Measurements from ENCODE around the gene PRKAG2. TPM values are rescaled to one million over a fixed set of nuclear protein-coding genes. Genes with fewer than 3 reads are reported as not detected.

PRKAG2 gene
- total RNA-seq, 4 donors from 2014 or later: 25.1 to 57.8 (median 46.7) TPM

GRCh38 chr7:151785681-151785965, 91.3 kb downstream of the PRKAG2 start:
- no peaks in the 10 kb centered on the region for H3K9me3 ChIP-seq
- in situ Hi-C loops (cut with MboI; ENCODE audit: low pct_ligation_motif_present in 1 of 4, low pct_unique_long_range_greater_than_20kb in 1 of 4, low sequenced_read_pairs in 3 of 4) (loop anchor here in 3 of 4 donors (10.0 to 25.0 kb wide), 2 partner anchors 149 to 152 kb away; no protein-coding TSS in a partner anchor), intact Hi-C loops (cut with DNase I; ENCODE audit: low total_unique reads) (loop anchor here (10.0 kb wide), 1 partner anchor 149 kb away; no protein-coding TSS in a partner anchor)
- no peak overlapping the region for H3K27ac ChIP-seq
- H3K4me1 ChIP-seq: peaks cover 0 to 9% (median 8%) of the 10 kb centered on the region in 4 donors
- TF ChIP-seq EP300 (IDR thresholded peaks at IDR 0.05; ENCODE audit: low read depth) (no peak), POLR2AphosphoS5 (IDR thresholded peaks at IDR 0.05) (no peak), POLR2A (IDR thresholded peaks at IDR 0.05) (no peak), CTCF (IDR thresholded peaks at IDR 0.05) (no peak)
- no peaks in the 10 kb centered on the region for H3K27me3 ChIP-seq
- H3K36me3 ChIP-seq: no peaks in the 10 kb centered on the region
- 86% methylated on average over 7 of the region's 7 CpGs; no CpG with 5 or more reads in 1 of the 2 donors for WGBS, 2 donors (ENCODE audit: low coverage in 1 of 2)
- no peak overlapping the region for H3K4me3 ChIP-seq
- DNase-seq: no peak

GRCh38 chr7:151784853-151785680, 91.8 kb downstream of the PRKAG2 start:
- intact Hi-C loops (cut with DNase I; ENCODE audit: low total_unique reads): loop anchor here (10.0 kb wide), 1 partner anchor 150 kb away; no protein-coding TSS in a partner anchor
- H3K27ac ChIP-seq: no peak overlapping the region
- WGBS, 2 donors (ENCODE audit: low coverage in 1 of 2): 92% methylated on average over 21 of the region's 21 CpGs; no CpG with 5 or more reads in 1 of the 2 donors
- H3K4me3 ChIP-seq: no peak overlapping the region
- H3K27me3 ChIP-seq: no peaks in the 10 kb centered on the region
- peaks cover 0 to under 1% (median 0%) of the 10 kb centered on the region in 4 donors for H3K36me3 ChIP-seq
- TF ChIP-seq POLR2A (IDR thresholded peaks at IDR 0.05) (no peak), POLR2AphosphoS5 (IDR thresholded peaks at IDR 0.05) (no peak), EP300 (IDR thresholded peaks at IDR 0.05; ENCODE audit: low read depth) (no peak), CTCF (IDR thresholded peaks at IDR 0.05) (no peak)
- no peak for DNase-seq
- in situ Hi-C loops (cut with MboI; ENCODE audit: low pct_ligation_motif_present in 1 of 4, low pct_unique_long_range_greater_than_20kb in 1 of 4, low sequenced_read_pairs in 3 of 4): loop anchor here in 3 of 4 donors (10.0 to 25.0 kb wide), 2 partner anchors 150 to 152 kb away; no protein-coding TSS in a partner anchor
- H3K4me1 ChIP-seq: peaks cover 0 to 9% (median 8%) of the 10 kb centered on the region in 4 donors
- H3K9me3 ChIP-seq: no peaks in the 10 kb centered on the region

- Histone ChIP-seq H3K36me3 (peaks cover 0 to 3% (median 0%) of the 10 kb centered on the region in 4 donors), H3K9me3 (no peaks in the 10 kb centered on the region), H3K4me1 (peaks cover 0 to 9% (median 8%) of the 10 kb centered on the region in 4 donors), H3K27ac (no peak overlapping the region), H3K27me3 (no peaks in the 10 kb centered on the region), H3K4me3 (no peak overlapping the region)
- intact Hi-C loops (cut with DNase I; ENCODE audit: low total_unique reads) (loop anchor here (10.0 kb wide), 1 partner anchor 151 kb away; no protein-coding TSS in a partner anchor), in situ Hi-C loops (cut with MboI; ENCODE audit: low pct_ligation_motif_present in 1 of 4, low pct_unique_long_range_greater_than_20kb in 1 of 4, low sequenced_read_pairs in 3 of 4) (loop anchor here in 3 of 4 donors (10.0 to 25.0 kb wide), 2 partner anchors 151 to 153 kb away; no protein-coding TSS in a partner anchor)
- no peak for DNase-seq
- TF ChIP-seq CTCF (IDR thresholded peaks at IDR 0.05) (no peak), POLR2A (IDR thresholded peaks at IDR 0.05) (no peak), POLR2AphosphoS5 (IDR thresholded peaks at IDR 0.05) (no peak), EP300 (IDR thresholded peaks at IDR 0.05; ENCODE audit: low read depth) (no peak)
- WGBS, 2 donors (ENCODE audit: low coverage in 1 of 2): 93 to 100% methylated on average over 1 to 18 of the region's 18 CpGs
These were observed 92.8 kb downstream of the PRKAG2 start for GRCh38 chr7:151783958-151784575.

All from transverse colon (tissue), 4 donors.